ENCODE measurements around the gene ATXN7L1. TPM values are rescaled to one million over a fixed set of nuclear protein-coding genes. Genes with fewer than 3 reads are reported as not detected.

ATXN7L1 gene
- total RNA-seq, 2 experiments from 2014 or later: 0.59 TPM; not detected in 1

GRCh38 chr7:105718511-105718925 lies 157.9 kb downstream of the ATXN7L1 start:
- no peak overlapping the region for H2AFZ ChIP-seq (ENCODE audit: low read length)
- intact Hi-C loops (cut with micrococcal nuclease; ENCODE audit: unreplicated experiment): no loop called here
- POLR2A ChIA-PET: no interaction called here
- H3K9me3 ChIP-seq (ENCODE audit: low read length): no peaks in the 10 kb centered on the region
- no peaks in the 10 kb centered on the region for H3K4me1 ChIP-seq (ENCODE audit: insufficient read depth, low read length, poor library complexity, severe bottlenecking)
- no peaks in the 10 kb centered on the region for H4K20me1 ChIP-seq (ENCODE audit: insufficient read depth, low read length)
- H3K79me2 ChIP-seq (ENCODE audit: insufficient read depth, low read depth, low read length): no peaks in the 10 kb centered on the region
- no peak for DNase-seq (ENCODE audit: low spot score)
- H3K9me2 ChIP-seq (ENCODE audit: insufficient read depth, low read length): no peaks in the 10 kb centered on the region
- H3K4me2 ChIP-seq (ENCODE audit: low read length): no peak overlapping the region
- CTCF ChIA-PET (ENCODE audit: unreplicated experiment): no interaction called here
- no peak overlapping the region for H3K4me3 ChIP-seq (ENCODE audit: low read depth, low read length, poor library complexity, severe bottlenecking)
- H3K27ac ChIP-seq (ENCODE audit: low read depth, low read length, poor library complexity, severe bottlenecking): no peak overlapping the region
- no TSS peak for BruUV-seq (replicated peaks)
- TF ChIP-seq CTCF (conservative IDR thresholded peaks at IDR 0.05; ENCODE audit: low read length): no peak
- TF ChIP-seq EZH2phosphoT487 (IDR thresholded peaks at IDR 0.05; ENCODE audit: borderline replicate concordance, low read depth, low read length): no peak
- H3K36me3 ChIP-seq (ENCODE audit: insufficient read depth, low read length): no peaks in the 10 kb centered on the region

- Histone ChIP-seq H3K27ac (ENCODE audit: low read depth, low read length, poor library complexity, severe bottlenecking) (no peak overlapping the region), H4K20me1 (ENCODE audit: insufficient read depth, low read length) (no peaks in the 10 kb centered on the region), H3K79me2 (ENCODE audit: insufficient read depth, low read depth, low read length) (no peaks in the 10 kb centered on the region), H3K36me3 (ENCODE audit: insufficient read depth, low read length) (no peaks in the 10 kb centered on the region), H3K4me2 (ENCODE audit: low read length) (no peak overlapping the region), H3K9me3 (ENCODE audit: low read length) (peaks cover 19% of the 10 kb centered on the region; the same call in 1 of the 2 replicates), H3K4me3 (ENCODE audit: low read depth, low read length, poor library complexity, severe bottlenecking) (no peak overlapping the region), H2AFZ (ENCODE audit: low read length) (no peak overlapping the region), H3K9me2 (ENCODE audit: insufficient read depth, low read length) (no peaks in the 10 kb centered on the region), H3K4me1 (ENCODE audit: insufficient read depth, low read length, poor library complexity, severe bottlenecking) (no peaks in the 10 kb centered on the region)
- BruUV-seq (replicated peaks): no TSS peak
- no peak for DNase-seq (ENCODE audit: low spot score)
- ChIA-PET POLR2A (no interaction called here), CTCF (ENCODE audit: unreplicated experiment) (no interaction called here)
- intact Hi-C loops (cut with micrococcal nuclease; ENCODE audit: unreplicated experiment): no loop called here
- TF ChIP-seq CTCF (conservative IDR thresholded peaks at IDR 0.05; ENCODE audit: low read length) (no peak), EZH2phosphoT487 (IDR thresholded peaks at IDR 0.05; ENCODE audit: borderline replicate concordance, low read depth, low read length) (no peak)
Measured at GRCh38 chr7:105715528-105715927, 160.9 kb downstream of the ATXN7L1 start.

- no peaks in the 10 kb centered on the region for H3K9me2 ChIP-seq (ENCODE audit: insufficient read depth, low read length)
- H3K9me3 ChIP-seq (ENCODE audit: low read length): peaks cover 19% of the 10 kb centered on the region; the same call in 1 of the 2 replicates
- H3K4me3 ChIP-seq (ENCODE audit: low read depth, low read length, poor library complexity, severe bottlenecking): no peak overlapping the region
- no peak overlapping the region for H2AFZ ChIP-seq (ENCODE audit: low read length)
- H3K79me2 ChIP-seq (ENCODE audit: insufficient read depth, low read depth, low read length): no peaks in the 10 kb centered on the region
- H4K20me1 ChIP-seq (ENCODE audit: insufficient read depth, low read length): no peaks in the 10 kb centered on the region
- POLR2A ChIA-PET: interaction anchor here (0.6 to 1.2 kb wide), 6 partner anchors 8 to 279 kb away, joined by 3 to 4 read pairs (median 3); no protein-coding TSS in a partner anchor
- CTCF ChIA-PET (ENCODE audit: unreplicated experiment): no interaction called here
- intact Hi-C loops (cut with micrococcal nuclease; ENCODE audit: unreplicated experiment): no loop called here
- no peak overlapping the region for H3K4me2 ChIP-seq (ENCODE audit: low read length)
- TF ChIP-seq EZH2phosphoT487 (IDR thresholded peaks at IDR 0.05; ENCODE audit: borderline replicate concordance, low read depth, low read length) (no peak), CTCF (conservative IDR thresholded peaks at IDR 0.05; ENCODE audit: low read length) (no peak)
- no peaks in the 10 kb centered on the region for H3K4me1 ChIP-seq (ENCODE audit: insufficient read depth, low read length, poor library complexity, severe bottlenecking)
- DNase-seq (ENCODE audit: low spot score): no peak
- H3K27ac ChIP-seq (ENCODE audit: low read depth, low read length, poor library complexity, severe bottlenecking): no peak overlapping the region
- no TSS peak for BruUV-seq (replicated peaks)
- no peaks in the 10 kb centered on the region for H3K36me3 ChIP-seq (ENCODE audit: insufficient read depth, low read length)
Measured at GRCh38 chr7:105713488-105714465, 162.6 kb downstream of the ATXN7L1 start.

Data from OCI-LY7 (cell line).